D721Med (cell line): ENCODE measurements around the gene AFF1.

ENCODE experiments used
- DNase-seq: peaks from one replicate; pipeline ENCODE4 v3.0.0; 2011; ENCODE audit warnings: low spot score; ENCODE audit not compliant: insufficient read length
- FAIRE-seq: peaks from 2 replicates; lab custom pipeline; 2011; peaks lifted over from hg19 to GRCh38; lab: Jason Lieb, UNC
- TF ChIP-seq, protein P1 (sequence below): IDR thresholded peaks from 2 replicates; pipeline ENCODE4 v1.5.1; 2012; ENCODE audit warnings: mild to moderate bottlenecking, control low read depth; ENCODE audit not compliant: insufficient read depth; ENCODE audit errors: missing control alignments

Gene AFF1

DNA sequence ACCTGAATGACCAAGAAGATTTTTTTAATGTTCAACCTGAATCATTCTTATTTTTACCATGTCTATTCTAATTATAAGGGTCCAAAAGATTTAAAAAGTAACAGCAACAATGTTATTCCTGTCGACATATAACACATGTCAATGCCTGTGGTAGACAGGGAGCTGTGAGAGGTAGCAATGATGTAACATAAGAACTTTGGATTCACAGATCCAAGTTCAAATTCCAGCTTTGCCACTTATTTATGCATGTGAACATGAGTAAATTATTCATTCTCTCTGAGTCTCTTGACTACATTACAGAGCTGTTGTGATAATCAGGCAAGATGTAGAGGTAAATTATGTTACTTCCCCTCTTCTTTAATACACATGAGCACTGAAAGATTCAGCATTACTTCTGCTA, 231.1 kb downstream of the AFF1 start:
- DNase-seq: no peak
- no peak for FAIRE-seq
- TF ChIP-seq, protein P1, sequence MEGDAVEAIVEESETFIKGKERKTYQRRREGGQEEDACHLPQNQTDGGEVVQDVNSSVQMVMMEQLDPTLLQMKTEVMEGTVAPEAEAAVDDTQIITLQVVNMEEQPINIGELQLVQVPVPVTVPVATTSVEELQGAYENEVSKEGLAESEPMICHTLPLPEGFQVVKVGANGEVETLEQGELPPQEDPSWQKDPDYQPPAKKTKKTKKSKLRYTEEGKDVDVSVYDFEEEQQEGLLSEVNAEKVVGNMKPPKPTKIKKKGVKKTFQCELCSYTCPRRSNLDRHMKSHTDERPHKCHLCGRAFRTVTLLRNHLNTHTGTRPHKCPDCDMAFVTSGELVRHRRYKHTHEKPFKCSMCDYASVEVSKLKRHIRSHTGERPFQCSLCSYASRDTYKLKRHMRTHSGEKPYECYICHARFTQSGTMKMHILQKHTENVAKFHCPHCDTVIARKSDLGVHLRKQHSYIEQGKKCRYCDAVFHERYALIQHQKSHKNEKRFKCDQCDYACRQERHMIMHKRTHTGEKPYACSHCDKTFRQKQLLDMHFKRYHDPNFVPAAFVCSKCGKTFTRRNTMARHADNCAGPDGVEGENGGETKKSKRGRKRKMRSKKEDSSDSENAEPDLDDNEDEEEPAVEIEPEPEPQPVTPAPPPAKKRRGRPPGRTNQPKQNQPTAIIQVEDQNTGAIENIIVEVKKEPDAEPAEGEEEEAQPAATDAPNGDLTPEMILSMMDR: no peak

DNA sequence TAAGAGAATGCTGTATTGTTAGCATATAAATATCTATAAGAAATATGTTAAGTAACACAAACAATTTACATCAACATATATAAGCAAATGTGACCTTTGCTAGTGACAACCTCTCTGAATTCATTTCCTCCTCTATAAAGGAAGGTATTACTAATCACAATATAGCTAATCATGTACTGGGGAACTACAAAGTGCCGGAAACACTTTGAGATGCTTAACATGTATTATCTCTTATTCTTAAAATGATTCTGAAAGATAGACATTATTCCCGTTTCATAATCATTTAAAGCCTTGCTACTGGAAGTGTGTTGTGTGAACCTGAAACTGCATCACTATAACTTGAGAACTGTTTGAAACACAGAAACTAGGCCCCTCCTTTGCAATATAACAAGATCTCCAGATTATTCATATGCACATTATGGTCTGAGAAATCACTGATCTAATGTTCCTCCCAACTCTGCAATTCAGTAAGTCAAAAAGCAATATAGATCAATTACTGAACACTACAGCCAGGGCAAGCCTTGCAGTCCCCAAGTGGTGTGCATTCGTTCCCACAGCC, 231.6 kb downstream of the AFF1 start:
- TF ChIP-seq, protein P1: no peak
- FAIRE-seq (no peak), DNase-seq (no peak)

DNA sequence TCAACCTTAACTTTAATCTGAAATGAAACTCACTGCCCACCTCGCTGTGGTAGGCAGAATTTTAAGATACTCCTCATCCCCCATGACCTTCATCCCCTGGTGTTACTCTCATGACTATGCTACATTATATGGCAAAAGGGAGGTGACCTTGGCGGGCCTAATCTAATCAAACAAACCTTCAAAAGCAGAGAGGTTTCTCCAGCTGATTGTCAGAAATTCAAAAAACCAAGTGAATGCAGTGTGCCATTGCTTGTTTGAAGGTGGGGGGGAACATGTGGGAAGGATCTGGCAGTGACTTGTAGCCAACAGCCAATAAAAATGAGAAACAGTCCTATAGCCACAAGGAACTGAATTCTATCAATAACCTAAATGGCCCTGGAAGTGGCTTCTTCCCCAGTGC, 237.1 kb downstream of the AFF1 start:
- FAIRE-seq (no peak), DNase-seq (no peak)
- TF ChIP-seq, protein P1: no peak

DNA sequence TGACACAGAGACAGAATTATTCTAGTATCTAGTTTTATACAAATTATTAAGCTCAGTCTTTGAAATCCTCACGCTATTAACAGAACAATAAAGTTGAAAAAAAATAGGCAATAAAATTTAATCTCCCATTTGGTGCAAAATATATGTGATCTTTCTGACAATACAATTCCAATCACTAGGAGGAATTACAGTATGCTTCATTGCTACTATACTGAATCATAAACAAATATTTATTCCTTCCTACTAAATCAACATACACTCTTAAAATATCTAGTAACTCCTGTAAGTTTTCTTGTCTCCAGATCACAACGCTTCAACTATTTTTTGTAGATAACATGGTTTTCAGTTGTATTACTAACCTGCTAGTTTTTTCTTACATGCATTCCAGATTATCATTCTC, 239.9 kb downstream of the AFF1 start:
- DNase-seq (no peak), FAIRE-seq (no peak)
- TF ChIP-seq, protein P1: no peak

DNA sequence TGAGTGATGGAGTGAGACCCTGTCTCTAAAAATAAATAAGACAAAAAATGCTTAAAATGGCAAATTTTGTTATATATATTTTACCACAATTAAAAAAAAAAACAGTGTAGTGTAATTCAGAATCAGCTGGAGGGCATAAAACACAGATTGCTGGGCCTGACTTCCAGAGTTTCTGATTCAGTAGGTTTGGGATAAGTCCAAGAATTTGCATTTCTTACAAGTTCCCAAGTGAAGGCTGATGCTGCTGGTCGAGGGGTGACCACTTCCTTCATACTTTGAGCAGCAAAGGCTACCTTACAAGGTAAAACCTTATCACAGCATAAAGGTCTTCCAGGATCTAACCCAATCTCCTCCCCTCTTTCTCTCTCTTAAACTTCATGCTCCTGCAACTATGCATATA, 244.9 kb downstream of the AFF1 start:
- TF ChIP-seq, protein P1: no peak
- DNase-seq: no peak
- FAIRE-seq: no peak

DNA sequence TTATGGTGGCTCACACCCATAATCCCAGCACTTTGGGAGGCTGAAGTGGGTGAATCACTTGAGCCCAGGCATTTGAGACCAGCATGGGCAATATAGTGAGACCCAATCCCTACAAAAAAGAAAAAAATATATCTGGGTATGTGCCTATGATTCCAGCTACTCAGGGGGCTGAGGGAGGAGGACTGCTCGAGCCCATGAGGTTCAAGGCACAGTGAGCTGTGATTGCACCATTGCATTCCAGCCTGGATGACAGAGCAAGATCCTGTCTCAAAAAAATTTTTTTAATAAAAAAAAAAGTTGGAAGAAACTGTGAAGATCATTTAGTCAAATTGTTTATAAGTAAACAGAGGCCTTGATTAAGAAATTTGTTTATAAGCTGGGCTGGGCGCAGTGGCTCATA, 246.0 kb downstream of the AFF1 start:
- no peak for FAIRE-seq
- DNase-seq: no peak

DNA sequence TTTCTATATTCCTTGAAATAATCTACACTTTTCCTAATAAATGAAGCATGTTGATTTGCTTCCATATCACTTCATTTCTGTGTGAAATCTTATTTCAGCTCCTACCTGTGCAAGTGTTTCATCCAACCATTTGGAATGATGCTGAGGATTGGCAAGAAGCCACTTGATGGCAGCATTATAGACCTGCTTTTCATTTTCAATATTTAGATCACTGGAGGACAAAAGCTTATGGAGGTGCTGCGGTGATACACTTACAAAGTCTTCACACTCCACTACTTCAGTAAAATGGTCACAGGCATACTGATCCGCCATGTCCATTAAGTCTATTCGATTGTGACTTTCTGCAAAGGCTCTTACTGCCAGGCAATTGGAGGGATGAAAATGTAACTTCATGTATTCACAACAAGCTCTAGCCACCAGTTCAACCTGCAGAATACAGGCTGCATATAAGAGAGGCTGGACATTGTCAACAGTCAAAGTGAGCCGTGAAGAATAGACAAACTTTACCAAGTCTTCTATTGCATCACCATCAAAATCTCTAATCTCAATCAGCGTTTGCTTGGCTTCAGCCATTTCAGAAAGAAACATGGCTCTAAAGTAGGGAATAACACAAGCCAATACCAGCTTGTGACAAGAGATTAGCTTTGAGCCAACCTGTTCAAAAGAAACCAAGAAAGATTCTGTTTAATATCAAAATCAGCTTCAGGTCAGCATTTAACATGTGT, 250.5 kb downstream of the AFF1 start:
- DNase-seq: no peak
- peak; percentile 89 for FAIRE-seq
- TF ChIP-seq, protein P1: no peak

More for the DNA sequence above, 246.0 kb downstream of the AFF1 start:
- TF ChIP-seq, protein P1: no peak
